Tibial artery (tissue), 4 donors: ENCODE results near the gene EFNA1.

Experiments
- DNase-seq, 2 donors: peaks; one replicate each; pipeline ENCODE4 v3.0.0-alpha.2; 2019
- H3K27ac ChIP-seq, 2 donors: fragments of 200-600 bp; sonication (generic) in 1 of 2; 1 replicate in 1 of 2; 2 replicates in 1 of 2; pipeline ENCODE4 v1.5.1; 2018 to 2019; ENCODE audit warnings: mild to moderate bottlenecking in 1 of 2
- H3K27me3 ChIP-seq, 2 donors: fragments of 200-600 bp; sonication (generic) in 1 of 2; one replicate each; pipeline versions ENCODE4 v1.5.1 to v1.6.0; 2016 to 2019
- H3K36me3 ChIP-seq, 3 donors: fragments of 200-600 bp; sonication (generic) in 2 of 3; one replicate each; pipeline ENCODE4 v1.5.1; 2016 to 2019; ENCODE audit warnings: mild to moderate bottlenecking in 2 of 3
- H3K4me1 ChIP-seq, 4 donors: fragments of 200-600 bp; sonication (generic) in 2 of 4; 1 replicate in 3 of 4; 2 replicates in 1 of 4; pipeline ENCODE4 v1.5.1; 2016 to 2019
- H3K4me3 ChIP-seq, 2 donors: fragments of 200-600 bp; sonication (generic) in 1 of 2; 1 replicate in 1 of 2; 2 replicates in 1 of 2; pipeline ENCODE4 v1.5.1; 2018 to 2019; ENCODE audit warnings: mild to moderate bottlenecking in 2 of 2
- H3K9me3 ChIP-seq, 3 donors: fragments of 200-600 bp; sonication (generic) in 1 of 3; one replicate each; pipeline ENCODE4 v1.5.1; 2016 to 2019
- CTCF ChIP-seq, 2 experiments: fragments of 200-600 bp in 1 of 2; fragments of 450-650 bp in 1 of 2; IDR thresholded peaks; one replicate each; pipeline ENCODE4 v1.5.1; 2017 to 2019; ENCODE audit warnings: antibody characterized with exemption in 2 of 2, mild to moderate bottlenecking in 1 of 2, moderate library complexity in 1 of 2
- intact Hi-C: fragments of 100-400 bp; cut with DNase I; formaldehyde crosslinking; loops from one replicate; pipeline ENCODE4 v1.15.0; 2023; ENCODE audit warnings: low total_unique reads

The EFNA1 gene

GRCh38 chr1:155131856-155132255 is 4.2 kb downstream of the EFNA1 start:
- intact Hi-C loops, result no loop called here
- no peak for DNase-seq
- no peak for TF ChIP-seq CTCF (IDR thresholded peaks at IDR 0.05)
- Histone ChIP-seq H3K4me3 (no peak overlapping the region), H3K9me3 (no peaks in the 10 kb centered on the region), H3K4me1 (peaks cover 0 to 41% (median 30%) of the 10 kb centered on the region in 4 donors), H3K36me3 (peaks cover 0 to 36% (median 0%) of the 10 kb centered on the region in 3 donors), H3K27ac (no peak overlapping the region), H3K27me3 (peaks cover 0 to 39% of the 10 kb centered on the region in 2 donors)

GRCh38 chr1:155133799-155134281 is 6.2 kb downstream of the EFNA1 start:
- H3K4me3 ChIP-seq, result no peak overlapping the region
- peaks cover 0 to 36% (median 0%) of the 10 kb centered on the region in 3 donors for H3K36me3 ChIP-seq
- H3K4me1 ChIP-seq, result peaks cover 0 to 34% (median 25%) of the 10 kb centered on the region in 4 donors
- H3K27me3 ChIP-seq, result peaks cover 0 to 26% of the 10 kb centered on the region in 2 donors
- H3K9me3 ChIP-seq, result no peaks in the 10 kb centered on the region
- DNase-seq, result no peak
- H3K27ac ChIP-seq, result peak overlapping the region in 1 of 2 donors; percentile 97
- no peak for TF ChIP-seq CTCF (IDR thresholded peaks at IDR 0.05)
- intact Hi-C loops, result no loop called here

GRCh38 chr1:155134322-155134721 is 6.6 kb downstream of the EFNA1 start:
- Histone ChIP-seq H3K36me3 (peaks cover 0 to 36% (median 0%) of the 10 kb centered on the region in 3 donors), H3K4me3 (peak overlapping the region in 1 of 2 donors; percentile 64), H3K27ac (peak overlapping the region; percentile 93 to 97), H3K4me1 (peaks cover 0 to 38% (median 28%) of the 10 kb centered on the region in 4 donors), H3K27me3 (peaks cover 0 to 22% of the 10 kb centered on the region in 2 donors), H3K9me3 (no peaks in the 10 kb centered on the region)
- no peak for DNase-seq
- intact Hi-C loops, result no loop called here
- no peak for TF ChIP-seq CTCF (IDR thresholded peaks at IDR 0.05)

- Histone ChIP-seq H3K36me3 (peaks cover 0 to 36% (median 0%) of the 10 kb centered on the region in 3 donors), H3K4me1 (peaks cover 0 to 41% (median 33%) of the 10 kb centered on the region in 4 donors), H3K27ac (peak overlapping the region; percentile 93 to 97), H3K9me3 (no peaks in the 10 kb centered on the region), H3K27me3 (peaks cover 0 to 16% of the 10 kb centered on the region in 2 donors), H3K4me3 (peak overlapping the region; percentile 64 to 75)
- TF ChIP-seq CTCF (IDR thresholded peaks at IDR 0.05), result no peak
- peak; percentile 94 to 96 for DNase-seq
- intact Hi-C loops, result no loop called here
Measured at GRCh38 chr1:155134880-155135414, 7.3 kb downstream of the EFNA1 start.

- TF ChIP-seq CTCF (IDR thresholded peaks at IDR 0.05), result peak; percentile 46 to 67
- Histone ChIP-seq H3K4me3 (peak within 1 kb of the TSS; percentile 64 to 75), H3K27me3 (peaks cover 0 to 10% of the 10 kb centered on the region in 2 donors), H3K27ac (peak within 1 kb of the TSS; percentile 93 to 97), H3K9me3 (no peaks in the 10 kb centered on the region), H3K36me3 (peaks cover 0 to 36% (median 0%) of the 10 kb centered on the region in 3 donors), H3K4me1 (peaks cover 0 to 41% (median 34%) of the 10 kb centered on the region in 4 donors)
- DNase-seq, result peak; percentile 91 to 97
- intact Hi-C loops, result no loop called here
Measured at GRCh38 chr1:155135415-155136028, 7.8 kb downstream of the EFNA1 start, which contains the start of gene SLC50A1. Gene SLC50A1 (plus strand): TSS chr1:155135852. CDS start chr1:155135912, 60 bp downstream.
